ENCODE measurements around the gene PCDH8. TPM values are rescaled to one million over a fixed set of nuclear protein-coding genes. Genes with fewer than 3 reads are reported as not detected.
A peak's percentile ranks its signal among the peaks of the same experiment; 100 is the strongest.

Gene PCDH8
- total and polyA plus RNA-seq, 2 experiments from 2014 or later = not detected

- in situ Hi-C loops (cut with MboI) = no loop called here
- Histone ChIP-seq H3K9ac (no peak overlapping the region), H4K20me1 (ENCODE audit: insufficient read depth) (no peaks in the 10 kb centered on the region), H3K27me3 (replicated peaks; ENCODE audit: insufficient read depth) (no peaks in the 10 kb centered on the region), H3K27ac (no peak overlapping the region), H3K9me2 (ENCODE audit: insufficient read depth) (no peaks in the 10 kb centered on the region), H3K36me3 (ENCODE audit: low read depth) (no peaks in the 10 kb centered on the region), H3K4me3 (no peak overlapping the region), H3K79me2 (ENCODE audit: insufficient read depth) (no peaks in the 10 kb centered on the region), H3K4me1 (ENCODE audit: insufficient read depth) (no peaks in the 10 kb centered on the region), H3K4me2 (ENCODE audit: unreplicated experiment) (no peak overlapping the region), H3K9me3 (ENCODE audit: low read depth) (no peaks in the 10 kb centered on the region), H2AFZ (no peak overlapping the region), H3F3A (ENCODE audit: insufficient read depth) (no peaks in the 10 kb centered on the region)
- TF ChIP-seq EZH2phosphoT487 (IDR thresholded peaks at IDR 0.05; ENCODE audit: insufficient read depth, low read depth) = no peak
- no peak for TF ChIP-seq EZH2 (IDR thresholded peaks at IDR 0.05; ENCODE audit: insufficient read depth, poor library complexity, severe bottlenecking)
- DNase-seq = peak; percentile 6
- 31 to 40% methylated on average over 3 of the region's 3 CpGs for WGBS, 2 experiments (ENCODE audit: low coverage in 1 of 2, low lambda C conversion rate in 2 of 2, missing lambda C conversion rate in 2 of 2)
Measured at GRCh38 chr13:52862358-52863206, 14.1 kb upstream of the PCDH8 start.

GRCh38 chr13:52852444-52852843 lies 4.0 kb upstream of the PCDH8 start:
- TF ChIP-seq EZH2phosphoT487 (IDR thresholded peaks at IDR 0.05; ENCODE audit: insufficient read depth, low read depth) = no peak
- no peak overlapping the region for H3K9ac ChIP-seq

GRCh38 chr13:52851137-52851962 lies 2.9 kb upstream of the PCDH8 start:
- Histone ChIP-seq H3K27ac (no peak overlapping the region), H3K9me3 (ENCODE audit: low read depth) (no peaks in the 10 kb centered on the region), H3K9ac (peak overlapping the region; percentile 60), H3K36me3 (ENCODE audit: low read depth) (no peaks in the 10 kb centered on the region), H3K4me2 (ENCODE audit: unreplicated experiment) (peak overlapping the region; percentile 98), H3K4me1 (ENCODE audit: insufficient read depth) (peaks cover 6% of the 10 kb centered on the region; the same call in 1 of the 2 replicates), H2AFZ (peak overlapping the region; percentile 97), H4K20me1 (ENCODE audit: insufficient read depth) (no peaks in the 10 kb centered on the region), H3K27me3 (replicated peaks; ENCODE audit: insufficient read depth) (peaks cover 28% of the 10 kb centered on the region), H3F3A (ENCODE audit: insufficient read depth) (no peaks in the 10 kb centered on the region), H3K4me3 (peak overlapping the region; percentile 83), H3K9me2 (ENCODE audit: insufficient read depth) (no peaks in the 10 kb centered on the region), H3K79me2 (ENCODE audit: insufficient read depth) (no peaks in the 10 kb centered on the region)
- WGBS, 2 experiments (ENCODE audit: low coverage in 1 of 2, low lambda C conversion rate in 2 of 2, missing lambda C conversion rate in 2 of 2) = 2 to 3% methylated on average over 59 to 60 of the region's 60 CpGs
- in situ Hi-C loops (cut with MboI) = no loop called here
- DNase-seq = peak; percentile 59
- TF ChIP-seq EZH2phosphoT487 (IDR thresholded peaks at IDR 0.05; ENCODE audit: insufficient read depth, low read depth) (no peak), EZH2 (IDR thresholded peaks at IDR 0.05; ENCODE audit: insufficient read depth, poor library complexity, severe bottlenecking) (no peak)

More at GRCh38 chr13:52852444-52852843, 4.0 kb upstream of the PCDH8 start:
- Histone ChIP-seq H3K4me3 (no peak overlapping the region), H3K79me2 (ENCODE audit: insufficient read depth) (no peaks in the 10 kb centered on the region), H2AFZ (no peak overlapping the region), H3K27ac (no peak overlapping the region), H3K27me3 (replicated peaks; ENCODE audit: insufficient read depth) (peaks cover 28% of the 10 kb centered on the region), H3K9me3 (ENCODE audit: low read depth) (no peaks in the 10 kb centered on the region), H4K20me1 (ENCODE audit: insufficient read depth) (no peaks in the 10 kb centered on the region), H3K9me2 (ENCODE audit: insufficient read depth) (no peaks in the 10 kb centered on the region), H3F3A (ENCODE audit: insufficient read depth) (no peaks in the 10 kb centered on the region), H3K4me2 (ENCODE audit: unreplicated experiment) (peak overlapping the region; percentile 98), H3K36me3 (ENCODE audit: low read depth) (no peaks in the 10 kb centered on the region), H3K4me1 (ENCODE audit: insufficient read depth) (peaks cover 6% of the 10 kb centered on the region; the same call in 1 of the 2 replicates)
- in situ Hi-C loops (cut with MboI) = no loop called here
- 27 to 42% methylated on average over 2 of the region's 2 CpGs for WGBS, 2 experiments (ENCODE audit: low coverage in 1 of 2, low lambda C conversion rate in 2 of 2, missing lambda C conversion rate in 2 of 2)
- no peak for DNase-seq

GRCh38 chr13:52850396-52851136 lies 2.1 kb upstream of the PCDH8 start:
- Histone ChIP-seq H3K4me1 (ENCODE audit: insufficient read depth) (peaks cover 6% of the 10 kb centered on the region; the same call in 1 of the 2 replicates), H3K27ac (no peak overlapping the region), H3K79me2 (ENCODE audit: insufficient read depth) (no peaks in the 10 kb centered on the region), H3K4me2 (ENCODE audit: unreplicated experiment) (peak overlapping the region; percentile 98), H3K9ac (peak overlapping the region; percentile 60), H3K4me3 (peak overlapping the region; percentile 83), H2AFZ (peak overlapping the region; percentile 97), H3K9me2 (ENCODE audit: insufficient read depth) (no peaks in the 10 kb centered on the region), H3K9me3 (ENCODE audit: low read depth) (no peaks in the 10 kb centered on the region), H3K36me3 (ENCODE audit: low read depth) (no peaks in the 10 kb centered on the region), H3F3A (ENCODE audit: insufficient read depth) (no peaks in the 10 kb centered on the region), H4K20me1 (ENCODE audit: insufficient read depth) (no peaks in the 10 kb centered on the region), H3K27me3 (replicated peaks; ENCODE audit: insufficient read depth) (peaks cover 28% of the 10 kb centered on the region)
- TF ChIP-seq EZH2phosphoT487 (IDR thresholded peaks at IDR 0.05; ENCODE audit: insufficient read depth, low read depth) (no peak), EZH2 (IDR thresholded peaks at IDR 0.05; ENCODE audit: insufficient read depth, poor library complexity, severe bottlenecking) (peak; percentile 3)
- peak; percentile 80 for DNase-seq
- in situ Hi-C loops (cut with MboI) = no loop called here
- WGBS, 2 experiments (ENCODE audit: low coverage in 1 of 2, low lambda C conversion rate in 2 of 2, missing lambda C conversion rate in 2 of 2) = 2% methylated on average over 47 of the region's 47 CpGs

Measured in GM23248 (cell line).